H1 (cell line): ENCODE measurements around the gene TBC1D19.
"Not testable (repeated sequence)": the region's sequence is repeated elsewhere in the genome, so short reads cannot be mapped to it uniquely, and the experiment has no call there.

Source experiments
- CBX8 ChIP-seq: fragments of 300-800, 300-1000 bp; sonication (generic); IDR thresholded peaks from 2 replicates; pipeline ENCODE4 v1.7.1; 2016; ENCODE audit warnings: low read depth, low read length, borderline replicate concordance
- EP300 ChIP-seq, 2 experiments: IDR thresholded peaks; 1 replicate in 1 of 2; 2 replicates in 1 of 2; pipeline ENCODE4 v1.6.1; 2011 to 2012; ENCODE audit warnings: low read depth in 2 of 2, low read length in 2 of 2, mild to moderate bottlenecking in 2 of 2, borderline replicate concordance in 1 of 2, inconsistent platforms in 1 of 2, moderate library complexity in 1 of 2
- EZH2 ChIP-seq: fragments of 200-600 bp; sonication (generic); IDR thresholded peaks from 2 replicates; pipeline ENCODE4 v1.7.1; 2012; ENCODE audit warnings: low read depth, mild to moderate bottlenecking, moderate library complexity, low read length, inconsistent platforms; ENCODE audit not compliant: severe bottlenecking
- HDAC2 ChIP-seq, 2 experiments: fragments of 300-600 bp in 1 of 2; sonication (generic) in 1 of 2; IDR thresholded peaks; 2 replicates each; pipeline ENCODE4 v1.6.1; 2011 to 2012; ENCODE audit warnings: low read depth in 2 of 2, low read length in 2 of 2, mild to moderate bottlenecking in 2 of 2, moderate library complexity in 2 of 2, borderline replicate concordance in 1 of 2, inconsistent platforms in 1 of 2
- JUN ChIP-seq: IDR thresholded peaks from 2 replicates; pipeline ENCODE4 v1.6.1; 2011; ENCODE audit warnings: low read depth, mild to moderate bottlenecking, improper control_type of control experiment, low read length
- KDM1A ChIP-seq: fragments of 200-600, 300-600 bp; sonication (generic); IDR thresholded peaks from 2 replicates; pipeline ENCODE4 v1.7.1; 2016; ENCODE audit warnings: mild to moderate bottlenecking, low read length, borderline replicate concordance
- POLR2AphosphoS5 ChIP-seq: IDR thresholded peaks from 2 replicates; pipeline ENCODE4 v1.6.1; 2011; ENCODE audit warnings: low read depth, low read length
- SP2 ChIP-seq: IDR thresholded peaks from 2 replicates; pipeline ENCODE4 v1.6.1; 2012; ENCODE audit warnings: mild to moderate bottlenecking, low read length, inconsistent platforms
- SUZ12 ChIP-seq: fragments of 200-600 bp; sonication (generic); IDR thresholded peaks from 2 replicates; pipeline ENCODE4 v1.6.1; 2012; ENCODE audit warnings: mild to moderate bottlenecking, inconsistent platforms, low read length, moderate library complexity, mixed read lengths
- ZNF274 ChIP-seq: IDR thresholded peaks from 2 replicates; pipeline ENCODE4 v1.7.0; 2012; ENCODE audit warnings: low read length, borderline replicate concordance; ENCODE audit errors: extremely low read depth
- TF ChIP-seq, protein P1 (sequence below), 3 experiments: IDR thresholded peaks; 1 replicate in 2 of 3; 2 replicates in 1 of 3; pipeline versions ENCODE4 v1.5.1 to v1.6.1; 2011; ENCODE audit warnings: low read length in 3 of 3, mild to moderate bottlenecking in 3 of 3, inconsistent platforms in 2 of 3, low read depth in 1 of 3, moderate library complexity in 1 of 3; ENCODE audit not compliant: insufficient read depth in 1 of 3; ENCODE audit errors: control extremely low read depth in 1 of 3
- TF ChIP-seq, protein P2 (sequence below): IDR thresholded peaks from 2 replicates; pipeline ENCODE4 v1.6.1; 2011; ENCODE audit warnings: low read length, improper control_type of control experiment
- TF ChIP-seq, protein P3 (sequence below): IDR thresholded peaks from 2 replicates; pipeline ENCODE4 v1.6.1; 2011; ENCODE audit warnings: low read depth, mild to moderate bottlenecking, low read length; ENCODE audit not compliant: insufficient read depth

DNA sequence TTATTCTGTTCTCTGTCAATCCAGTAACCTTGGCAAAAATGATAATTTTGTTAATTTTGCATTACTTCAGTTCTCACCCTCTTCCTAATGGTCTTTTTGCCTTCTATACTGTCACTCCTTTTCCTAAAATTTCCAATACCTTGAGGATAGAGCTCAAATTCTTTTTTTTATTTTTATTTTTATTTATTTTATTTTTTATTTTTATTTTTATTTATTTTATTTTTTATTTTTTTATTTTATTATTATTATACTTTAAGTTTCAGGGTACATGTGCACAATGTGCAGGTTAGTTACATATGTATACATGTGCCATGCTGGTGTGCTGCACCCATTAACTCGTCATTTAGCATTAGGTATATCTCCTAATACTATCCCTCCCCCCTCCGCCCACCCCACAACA, 42.8 kb downstream of the TBC1D19 start:
- TF ChIP-seq, protein P1, sequence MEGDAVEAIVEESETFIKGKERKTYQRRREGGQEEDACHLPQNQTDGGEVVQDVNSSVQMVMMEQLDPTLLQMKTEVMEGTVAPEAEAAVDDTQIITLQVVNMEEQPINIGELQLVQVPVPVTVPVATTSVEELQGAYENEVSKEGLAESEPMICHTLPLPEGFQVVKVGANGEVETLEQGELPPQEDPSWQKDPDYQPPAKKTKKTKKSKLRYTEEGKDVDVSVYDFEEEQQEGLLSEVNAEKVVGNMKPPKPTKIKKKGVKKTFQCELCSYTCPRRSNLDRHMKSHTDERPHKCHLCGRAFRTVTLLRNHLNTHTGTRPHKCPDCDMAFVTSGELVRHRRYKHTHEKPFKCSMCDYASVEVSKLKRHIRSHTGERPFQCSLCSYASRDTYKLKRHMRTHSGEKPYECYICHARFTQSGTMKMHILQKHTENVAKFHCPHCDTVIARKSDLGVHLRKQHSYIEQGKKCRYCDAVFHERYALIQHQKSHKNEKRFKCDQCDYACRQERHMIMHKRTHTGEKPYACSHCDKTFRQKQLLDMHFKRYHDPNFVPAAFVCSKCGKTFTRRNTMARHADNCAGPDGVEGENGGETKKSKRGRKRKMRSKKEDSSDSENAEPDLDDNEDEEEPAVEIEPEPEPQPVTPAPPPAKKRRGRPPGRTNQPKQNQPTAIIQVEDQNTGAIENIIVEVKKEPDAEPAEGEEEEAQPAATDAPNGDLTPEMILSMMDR (IDR thresholded peaks at IDR 0.05; ENCODE audit: control extremely low read depth in 1 of 3, insufficient read depth in 1 of 3, low read depth in 1 of 3, low read length in 3 of 3): not testable (repeated sequence)
- not testable (repeated sequence) for TF ChIP-seq KDM1A; POLR2AphosphoS5; ZNF274; HDAC2 (IDR thresholded peaks at IDR 0.05; ENCODE audit: borderline replicate concordance in 1 of 2, low read depth in 2 of 2, low read length in 2 of 2); EP300 (IDR thresholded peaks at IDR 0.05; ENCODE audit: borderline replicate concordance in 1 of 2, low read depth in 2 of 2, low read length in 2 of 2); SP2; EZH2; CBX8; JUN; SUZ12
- TF ChIP-seq, protein P2, sequence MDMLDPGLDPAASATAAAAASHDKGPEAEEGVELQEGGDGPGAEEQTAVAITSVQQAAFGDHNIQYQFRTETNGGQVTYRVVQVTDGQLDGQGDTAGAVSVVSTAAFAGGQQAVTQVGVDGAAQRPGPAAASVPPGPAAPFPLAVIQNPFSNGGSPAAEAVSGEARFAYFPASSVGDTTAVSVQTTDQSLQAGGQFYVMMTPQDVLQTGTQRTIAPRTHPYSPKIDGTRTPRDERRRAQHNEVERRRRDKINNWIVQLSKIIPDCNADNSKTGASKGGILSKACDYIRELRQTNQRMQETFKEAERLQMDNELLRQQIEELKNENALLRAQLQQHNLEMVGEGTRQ: not testable (repeated sequence)
- TF ChIP-seq, protein P3, sequence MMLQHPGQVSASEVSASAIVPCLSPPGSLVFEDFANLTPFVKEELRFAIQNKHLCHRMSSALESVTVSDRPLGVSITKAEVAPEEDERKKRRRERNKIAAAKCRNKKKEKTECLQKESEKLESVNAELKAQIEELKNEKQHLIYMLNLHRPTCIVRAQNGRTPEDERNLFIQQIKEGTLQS: not testable (repeated sequence)
